IPS DF 19.7 (cell line): ENCODE results near the gene RGS17.
"Not testable (repeated sequence)": the region's sequence is repeated elsewhere in the genome, so short reads cannot be mapped to it uniquely, and the experiment has no call there.

Experiments
- DNase-seq: peaks from one replicate; pipeline ENCODE4 v3.0.0-alpha.2; 2013; ENCODE audit warnings: low read depth, low spot score

The RGS17 gene

DNA sequence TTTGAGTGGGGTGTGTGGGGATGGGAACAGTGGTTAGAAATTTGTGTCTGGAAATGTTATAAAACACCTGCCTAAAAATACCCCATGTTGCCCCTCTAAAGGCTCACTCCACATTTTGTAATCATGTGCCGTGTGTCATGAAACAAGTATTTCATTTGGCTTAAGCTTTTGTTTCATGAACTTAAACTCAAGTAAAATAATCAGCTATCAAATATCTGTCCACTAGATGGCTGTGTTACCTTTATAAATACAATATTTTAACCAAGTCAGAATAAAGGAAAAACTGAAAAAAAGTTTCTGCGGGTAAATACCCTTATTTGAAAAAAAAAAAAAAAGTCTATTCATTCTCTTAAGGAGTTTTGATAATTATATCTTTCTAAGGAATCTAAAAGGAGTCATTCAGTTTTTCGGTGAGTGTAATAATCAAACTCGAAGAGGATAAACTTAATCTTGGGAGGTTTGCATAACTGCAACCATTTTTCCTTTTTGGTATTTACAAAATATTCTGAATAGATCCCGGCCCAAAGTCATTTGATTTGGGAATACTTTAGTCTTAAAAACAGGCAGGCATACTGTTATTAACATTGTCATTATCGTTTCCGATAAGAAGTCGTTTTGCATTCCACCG is 98.7 kb downstream of the RGS17 start:
- no peak for DNase-seq

DNA sequence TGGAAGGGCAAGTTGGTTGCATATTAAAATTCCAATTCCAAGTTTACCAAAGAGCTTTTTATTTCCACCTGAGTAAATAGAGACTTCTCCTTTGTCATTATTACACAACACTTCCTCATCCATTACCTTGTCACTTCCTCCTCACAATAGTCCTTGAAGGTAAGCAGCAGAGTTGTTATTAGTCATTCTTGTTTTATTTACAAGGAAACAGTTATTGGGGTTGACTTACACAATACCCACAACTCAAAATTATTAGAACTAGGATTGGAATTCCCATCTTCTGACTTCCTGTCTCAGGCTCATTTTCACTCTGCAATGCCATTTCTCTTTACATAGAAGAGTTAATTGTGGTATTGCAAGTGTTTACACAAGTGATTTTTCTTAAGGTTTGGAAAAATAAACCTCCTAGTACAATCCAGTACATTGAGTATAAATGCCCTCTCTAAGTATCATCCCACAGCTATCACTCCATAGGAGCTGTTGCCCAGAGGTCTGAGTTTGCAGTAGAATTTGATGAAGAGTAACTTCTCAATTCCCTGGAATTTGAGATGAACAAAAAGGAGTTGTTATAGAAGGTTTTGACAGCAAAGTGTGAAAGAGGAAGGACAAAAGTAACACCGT is 99.6 kb downstream of the RGS17 start:
- no peak for DNase-seq

GRCh38 chr6:153028963-153029362 is 102.1 kb downstream of the RGS17 start:
- DNase-seq = no peak

DNA sequence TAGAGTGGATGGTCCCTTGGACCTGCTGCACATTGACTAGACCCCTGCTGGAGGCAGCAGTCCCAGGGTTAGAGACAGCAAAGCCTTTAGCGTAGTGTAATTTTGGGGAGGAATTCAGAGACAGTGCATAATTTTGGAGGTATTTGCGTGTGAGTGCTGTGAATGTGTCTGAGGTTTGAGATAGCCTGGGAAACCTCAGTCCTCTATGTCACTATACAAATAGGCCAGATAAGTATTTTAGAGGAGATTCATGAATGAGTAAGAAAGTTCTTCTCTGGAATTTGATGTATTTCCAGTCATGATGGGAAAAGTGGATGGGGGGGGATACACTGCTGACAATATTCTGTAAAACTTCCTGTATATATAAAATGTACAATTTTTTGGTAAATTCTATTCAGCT is 102.8 kb downstream of the RGS17 start:
- no peak for DNase-seq

GRCh38 chr6:153027480-153027879 is 103.6 kb downstream of the RGS17 start:
- DNase-seq = no peak

DNA sequence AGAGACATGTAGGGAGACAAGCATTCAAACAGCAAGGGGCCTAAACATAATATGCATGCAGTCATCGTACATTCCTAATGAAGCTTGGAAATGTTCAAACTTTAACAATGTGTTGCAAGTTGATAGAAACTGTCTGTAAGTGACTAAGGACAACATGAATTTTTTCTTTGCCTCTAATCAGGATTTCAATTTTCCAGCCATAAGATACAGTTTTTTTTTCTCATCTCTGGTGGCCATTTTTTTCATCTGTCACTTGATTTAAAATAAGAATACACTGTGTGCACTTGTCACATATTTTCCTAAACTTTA is 106.4 kb downstream of the RGS17 start:
- no peak for DNase-seq

GRCh38 chr6:153023977-153024708 is 106.9 kb downstream of the RGS17 start:
- peak; percentile 45 for DNase-seq

DNA sequence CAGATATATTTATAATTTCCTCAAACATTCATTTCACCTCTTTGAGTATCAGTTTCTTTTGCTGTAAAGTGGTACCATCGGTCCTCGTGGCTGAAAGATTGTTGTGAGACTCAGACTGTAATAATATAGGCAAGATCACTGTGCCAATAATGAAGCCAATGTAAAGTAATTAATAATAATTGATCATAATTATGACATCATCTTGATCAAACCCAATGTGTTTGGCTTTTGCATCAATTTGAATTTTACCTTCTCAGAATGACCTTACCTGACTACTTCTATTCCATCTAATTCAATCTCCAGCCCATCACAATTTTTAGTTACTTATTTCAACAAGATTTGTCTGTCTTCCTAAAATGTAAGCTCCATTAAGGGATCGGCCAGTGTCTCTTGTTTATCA is 112.7 kb downstream of the RGS17 start:
- no peak for DNase-seq

DNA sequence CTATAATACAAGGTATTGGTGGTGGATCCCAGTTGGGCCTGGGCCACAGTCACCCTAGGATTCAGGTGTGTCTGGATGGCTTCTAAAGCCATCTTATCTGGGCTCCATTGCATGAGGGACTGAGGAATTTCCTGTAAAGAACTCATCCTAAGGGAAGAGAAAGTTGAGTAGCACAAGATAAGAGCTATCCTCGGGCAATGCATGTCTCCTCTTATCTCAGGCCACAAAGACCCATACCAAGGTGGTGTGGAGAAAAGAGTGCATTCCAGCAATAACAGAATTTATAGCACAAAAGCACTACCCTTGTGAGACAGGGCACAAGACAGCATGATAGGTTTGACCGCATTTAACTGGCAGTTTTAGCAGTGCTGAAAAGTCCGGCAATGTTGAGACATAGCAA is 114.2 kb downstream of the RGS17 start:
- no peak for DNase-seq

GRCh38 chr6:153015094-153015640 is 115.9 kb downstream of the RGS17 start:
- no peak for DNase-seq

DNA sequence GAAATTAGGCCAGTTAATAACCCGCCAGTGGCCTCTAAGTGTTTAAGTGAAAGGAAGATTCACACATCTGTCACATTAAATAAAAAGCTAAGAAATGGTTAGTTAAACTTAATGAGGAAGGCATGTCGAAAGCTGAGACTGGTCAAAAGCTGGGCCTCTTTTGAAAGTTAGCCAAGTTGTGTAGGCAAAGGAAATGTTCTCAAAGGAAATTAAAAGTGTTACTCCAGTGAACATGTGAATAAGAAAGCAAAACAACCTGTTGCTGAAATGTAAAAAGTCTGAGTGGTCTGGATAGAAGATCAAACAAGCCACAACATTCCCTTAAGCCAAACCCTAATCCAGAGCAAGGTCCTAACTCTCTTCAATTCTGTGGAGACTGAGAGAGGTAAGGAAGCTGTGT is 117.6 kb downstream of the RGS17 start:
- no peak for DNase-seq

DNA sequence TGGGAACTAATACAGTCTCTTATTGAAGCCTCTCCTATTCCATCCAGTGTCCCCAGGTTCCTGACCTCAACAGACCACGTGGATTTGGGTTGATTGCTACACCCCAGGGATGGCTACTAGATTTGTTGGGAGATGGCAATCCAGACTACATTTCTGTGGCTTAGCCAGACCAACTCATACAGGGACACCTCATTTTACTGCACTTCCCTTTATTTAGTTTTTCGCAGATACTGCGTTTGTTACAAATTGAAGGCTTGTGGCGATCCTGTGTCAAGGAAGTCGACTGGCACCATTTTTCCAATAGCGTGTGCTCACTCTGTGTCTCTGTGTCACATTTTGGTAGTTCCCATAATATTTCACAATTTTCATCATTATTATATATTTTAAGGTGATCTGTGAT is 118.2 kb downstream of the RGS17 start:
- DNase-seq = no peak

GRCh38 chr6:153003366-153003690 is 127.8 kb downstream of the RGS17 start:
- DNase-seq = no peak

DNA sequence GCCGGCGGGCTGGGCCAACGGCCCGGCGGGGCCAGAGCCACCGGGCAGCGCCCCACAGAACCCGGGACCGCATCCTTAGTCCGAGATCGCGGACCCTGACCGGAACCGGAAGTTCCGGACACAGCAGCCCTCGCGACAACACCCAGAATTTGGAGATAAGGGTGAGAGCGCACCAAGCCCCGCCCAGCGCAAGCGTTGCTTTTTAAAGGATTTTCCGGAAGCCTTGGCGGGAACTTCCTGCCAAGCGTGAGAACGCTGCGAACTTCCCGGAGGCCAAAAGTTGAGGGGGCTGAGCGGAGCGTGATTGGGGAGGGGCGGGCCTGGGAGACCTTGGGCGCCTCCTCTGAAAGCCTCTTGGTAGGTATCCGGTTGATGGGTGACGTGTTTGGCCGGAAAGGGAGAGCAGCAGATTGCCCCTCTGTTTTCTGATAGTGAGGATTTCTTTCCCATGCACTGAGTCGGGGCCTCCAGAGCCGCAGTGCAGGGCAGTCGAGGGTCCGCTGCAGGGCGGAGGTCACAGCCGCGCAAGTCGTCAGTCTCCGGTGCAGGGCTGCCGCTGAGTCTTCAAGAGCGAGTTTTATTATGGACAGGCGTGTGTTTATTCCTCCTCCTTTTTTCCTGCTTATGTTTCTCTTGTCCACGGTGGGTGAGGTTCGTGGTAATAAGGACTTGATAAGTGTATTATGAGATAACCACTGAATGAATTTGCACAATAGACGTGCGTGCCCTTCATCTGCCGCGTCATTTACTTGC is 128.3 kb downstream of the RGS17 start, which contains the start of gene MTRF1L:
Gene MTRF1L (minus strand): TSS at position 97 of the 753 bp plus-strand sequence. CDS start 24 bp downstream, at position 73.
- peak; percentile 95 for DNase-seq

DNA sequence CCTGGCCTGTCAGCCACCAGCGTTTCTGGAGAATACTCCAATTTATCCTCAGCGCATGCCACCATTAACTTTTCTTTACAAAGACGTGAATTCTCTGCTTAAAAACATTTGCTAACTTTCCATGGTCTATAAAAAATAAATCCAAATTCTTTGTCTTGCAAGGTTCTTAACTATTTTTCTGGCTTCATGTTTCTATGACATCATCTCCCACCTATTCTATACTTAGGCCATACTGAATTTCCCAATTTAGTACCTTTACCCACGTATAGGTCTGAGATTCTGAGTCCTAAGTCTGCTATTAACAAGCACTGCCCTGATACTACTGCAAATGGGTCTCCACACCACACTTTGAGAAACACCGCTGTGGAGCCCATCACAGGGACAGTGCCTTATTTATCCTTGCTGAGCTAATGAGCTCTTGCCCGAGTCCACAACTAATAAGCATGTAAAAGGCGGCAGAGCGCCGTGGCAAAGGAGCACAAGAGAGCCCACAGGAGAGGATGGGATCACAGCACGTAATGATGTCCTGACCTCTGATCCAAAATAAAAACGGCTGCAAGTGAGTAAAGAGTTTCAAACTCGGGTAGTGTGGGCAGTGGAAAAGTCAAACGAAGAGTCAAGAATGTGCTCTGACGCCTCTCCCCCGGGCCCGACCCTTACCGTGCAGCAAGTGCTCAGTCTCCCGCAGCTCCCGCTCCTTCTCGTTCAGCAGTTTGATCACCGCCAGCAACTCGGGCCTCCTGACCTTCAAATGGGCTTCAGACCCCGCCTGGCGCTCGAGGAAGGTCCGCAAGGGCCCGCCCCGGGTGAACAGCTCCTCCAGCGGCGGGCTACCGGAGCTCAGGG is 129.1 kb downstream of the RGS17 start:
- DNase-seq = no peak

DNA sequence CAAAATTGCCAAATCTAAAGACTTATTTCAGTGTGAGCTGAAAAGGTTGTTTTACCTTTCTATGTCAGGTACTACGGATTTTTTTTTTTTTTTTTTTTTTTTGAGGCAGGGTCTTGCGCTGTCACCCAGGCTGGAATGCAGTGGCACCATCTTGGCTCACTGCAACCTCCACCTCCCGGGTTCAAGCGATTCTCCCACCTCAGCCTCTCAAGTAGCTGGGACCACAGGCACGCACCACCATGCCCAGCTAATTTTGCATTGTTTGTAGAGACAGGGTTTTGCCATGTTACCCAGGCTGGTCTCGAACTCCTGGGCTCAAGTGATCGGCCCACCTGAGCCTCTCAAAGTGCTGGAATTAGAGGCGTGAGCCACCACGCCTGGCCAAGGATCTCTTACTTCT is 130.3 kb downstream of the RGS17 start:
- not testable (repeated sequence) for DNase-seq

DNA sequence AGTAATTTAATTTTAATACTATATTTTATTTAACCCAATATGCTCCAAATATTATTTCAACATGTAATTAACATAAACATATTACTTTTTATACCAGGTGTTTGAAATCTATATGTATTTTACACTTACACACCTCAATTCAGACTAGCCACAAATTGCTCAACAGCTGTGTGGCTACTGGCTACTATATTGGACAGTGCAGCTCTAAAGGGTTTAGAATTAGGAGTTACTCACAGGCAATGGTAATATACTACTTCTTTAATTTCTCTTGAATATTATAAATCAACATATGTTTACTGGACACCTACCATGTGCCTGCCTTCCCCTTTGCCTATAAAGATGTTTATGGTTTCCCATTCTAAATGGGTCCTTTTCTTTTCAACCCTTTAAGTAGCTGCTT is 130.8 kb downstream of the RGS17 start:
- no peak for DNase-seq

DNA sequence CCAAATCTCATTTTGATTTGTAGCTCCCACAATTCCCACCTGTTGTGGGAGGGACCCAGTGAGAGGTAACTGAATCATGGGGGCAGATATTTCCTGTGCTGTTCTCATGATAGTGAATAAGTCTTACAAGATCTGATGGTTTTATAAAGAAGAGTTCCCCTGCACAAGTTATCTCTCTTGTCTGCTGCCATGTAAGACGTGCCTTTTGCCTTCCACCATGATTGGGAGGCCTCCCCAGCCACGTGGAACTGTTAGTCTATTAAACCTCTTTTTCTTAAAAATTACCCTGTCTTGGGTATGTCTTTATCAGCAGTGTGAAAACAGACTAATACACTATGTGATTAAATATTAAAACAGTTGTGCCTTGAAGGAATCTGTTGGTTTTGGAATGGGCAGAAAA is 131.5 kb downstream of the RGS17 start:
- DNase-seq = not testable (repeated sequence)

- DNase-seq = no peak
These were observed 137.2 kb downstream of the RGS17 start for GRCh38 chr6:152993847-152994246.

GRCh38 chr6:152993431-152993830 is 137.7 kb downstream of the RGS17 start:
- no peak for DNase-seq

GRCh38 chr6:152986978-152987377 is 144.1 kb downstream of the RGS17 start:
- no peak for DNase-seq
